BJ (cell line): Measurements from ENCODE around the gene WNT5A. TPM values are rescaled to one million over a fixed set of nuclear protein-coding genes. Genes with fewer than 3 reads are reported as not detected.

Source experiments
- CTCF ChIA-PET: fragments of 350-600 bp; formaldehyde crosslinking; extraction: SDS; loops from one replicate; lab custom pipeline; 2021; ENCODE audit warnings: antibody characterized with exemption, inconsistent platforms; lab: Yijun Ruan, JAX
- POLR2A ChIA-PET: fragments of 300-600 bp; sonication (Branson Sonifier 250); formaldehyde crosslinking; extraction: SDS; loops from one replicate; lab custom pipeline; 2021; ENCODE audit warnings: antibody characterized with exemption; lab: Charles Lee
- DNase-seq: peaks from one replicate; pipeline ENCODE4 v3.0.0-alpha.2; 2011; ENCODE audit warnings: low read depth
- H3K27me3 ChIP-seq: 2 replicates; pipeline ENCODE4 v1.6.0; 2011; ENCODE audit warnings: low read length; ENCODE audit not compliant: control insufficient read depth, insufficient read depth
- H3K36me3 ChIP-seq: 2 replicates; pipeline ENCODE4 v1.5.1; 2011; ENCODE audit warnings: low read length; ENCODE audit not compliant: control insufficient read depth, insufficient read depth
- H3K4me3 ChIP-seq: 2 replicates; pipeline ENCODE4 v1.5.1; 2011; ENCODE audit warnings: low read depth, mild to moderate bottlenecking, control low read depth, low read length
- CTCF ChIP-seq: IDR thresholded peaks from 2 replicates; pipeline ENCODE4 v1.5.1; 2011; ENCODE audit warnings: low read depth, mild to moderate bottlenecking, control low read depth, inconsistent platforms, low read length, moderate library complexity; ENCODE audit not compliant: insufficient read depth
- polyA plus RNA-seq: library from polyadenylated mRNA; depleted of rRNA; stranded (reverse); fragments of >200 nt; gene quantifications from 2 replicates; pipeline ENCODE4 v1.2.3, GENCODE V29; 2011

Gene WNT5A
- polyA plus RNA-seq, 1 experiment: 627 TPM

GRCh38 chr3:55484801-55485791, 2.0 kb downstream of the WNT5A start:
- ChIA-PET CTCF (interaction anchor here (0.7 to 4.3 kb wide), 6 partner anchors 172 to 627 kb away, joined by 3 to 36 read pairs (median 4); no protein-coding TSS in a partner anchor), POLR2A (interaction anchor here (0.6 to 1.0 kb wide), 3 partner anchors 238 to 316 kb away, joined by 3 to 10 read pairs (median 5); no protein-coding TSS in a partner anchor)
- no peak for DNase-seq
- peaks cover 8% of the 10 kb centered on the region for H3K36me3 ChIP-seq
- H3K27me3 ChIP-seq: no peaks in the 10 kb centered on the region
- peak; percentile 85 for TF ChIP-seq CTCF
- H3K4me3 ChIP-seq: peak overlapping the region; percentile 68

- POLR2A ChIA-PET: interaction anchor here (0.6 to 1.0 kb wide), 4 partner anchors 102 to 315 kb away, joined by 3 to 10 read pairs (median 4); no protein-coding TSS in a partner anchor
Measured at GRCh38 chr3:55484191-55484689, 2.9 kb downstream of the WNT5A start.

GRCh38 chr3:55483196-55484095, 3.7 kb downstream of the WNT5A start:
- peak overlapping the region; percentile 68 for H3K4me3 ChIP-seq
- no peak for TF ChIP-seq CTCF
- no peak for DNase-seq
- ChIA-PET POLR2A (interaction anchor here (0.6 to 2.8 kb wide), 4 partner anchors 101 to 624 kb away, joined by 3 to 20 read pairs (median 4); no protein-coding TSS in a partner anchor), CTCF (interaction anchor here (0.6 to 4.3 kb wide), 8 partner anchors 163 to 625 kb away, joined by 3 to 36 read pairs (median 3); no protein-coding TSS in a partner anchor)
- H3K27me3 ChIP-seq: no peaks in the 10 kb centered on the region
- H3K36me3 ChIP-seq: peaks cover 8% of the 10 kb centered on the region

More at GRCh38 chr3:55484191-55484689, 2.9 kb downstream of the WNT5A start:
- no peak for DNase-seq
- CTCF ChIA-PET: interaction anchor here (0.6 to 4.3 kb wide), 8 partner anchors 171 to 626 kb away, joined by 3 to 36 read pairs (median 3); no protein-coding TSS in a partner anchor
- peak overlapping the region; percentile 68 for H3K4me3 ChIP-seq
- no peak for TF ChIP-seq CTCF
- peaks cover 8% of the 10 kb centered on the region for H3K36me3 ChIP-seq
- no peaks in the 10 kb centered on the region for H3K27me3 ChIP-seq

GRCh38 chr3:55482496-55483195, 4.5 kb downstream of the WNT5A start:
- H3K4me3 ChIP-seq: peak overlapping the region; percentile 68
- POLR2A ChIA-PET: interaction anchor here (0.6 to 2.8 kb wide), 4 partner anchors 313 to 623 kb away, joined by 3 to 20 read pairs (median 4); no protein-coding TSS in a partner anchor
- no peak for TF ChIP-seq CTCF
- H3K36me3 ChIP-seq: peaks cover 8% of the 10 kb centered on the region
- DNase-seq: no peak
- CTCF ChIA-PET: interaction anchor here (0.6 to 4.3 kb wide), 5 partner anchors 162 to 317 kb away, joined by 3 to 36 read pairs (median 3); no protein-coding TSS in a partner anchor
- H3K27me3 ChIP-seq: no peaks in the 10 kb centered on the region
